H1 (cell line): ENCODE measurements around the gene ENPP6. TPM values are rescaled to one million over a fixed set of nuclear protein-coding genes. Genes with fewer than 3 reads are reported as not detected.

Experiments used
- CTCF ChIA-PET: fragments of 300-600 bp; sonication (Branson Sonifier 250); formaldehyde crosslinking; loops from one replicate; lab custom pipeline; 2021; ENCODE audit not compliant: partially characterized antibody; lab: Charles Lee
- POLR2A ChIA-PET: fragments of 300-600 bp; sonication (Branson Sonifier 250); formaldehyde crosslinking; loops from one replicate; lab custom pipeline; 2021; ENCODE audit warnings: inconsistent platforms; ENCODE audit not compliant: partially characterized antibody; lab: Charles Lee
- DNase-seq, 2 experiments: peaks; one replicate each; pipeline versions ENCODE4 v3.0.0 to v3.0.0-alpha.2; 2010 to 2022; ENCODE audit warnings: low spot score in 2 of 2, low read depth in 1 of 2, mixed read lengths in 1 of 2
- FAIRE-seq: peaks from 2 replicates; lab custom pipeline; 2011; peaks lifted over from hg19 to GRCh38; lab: Jason Lieb, UNC
- H2AFZ ChIP-seq: 2 replicates; pipeline ENCODE4 v1.8.1; 2012; ENCODE audit warnings: low read length, inconsistent platforms
- H2AK5ac ChIP-seq: 2 replicates; pipeline ENCODE4 v1.6.1; 2013; ENCODE audit warnings: low read depth, low read length
- H2BK120ac ChIP-seq: replicated peaks from 2 replicates; pipeline ENCODE3; 2013; ENCODE audit warnings: low read depth, low read length, inconsistent platforms
- H2BK12ac ChIP-seq: 2 replicates; pipeline ENCODE4 v1.6.1; 2013; ENCODE audit warnings: low read depth, low read length
- H2BK15ac ChIP-seq: 2 replicates; pipeline ENCODE4 v1.6.1; 2013; ENCODE audit warnings: low read length
- H2BK20ac ChIP-seq: 2 replicates; pipeline ENCODE4 v1.6.1; 2013; ENCODE audit warnings: low read length
- H2BK5ac ChIP-seq: 2 replicates; pipeline ENCODE4 v1.6.1; 2013; ENCODE audit warnings: low read depth, low read length
- H3K14ac ChIP-seq: 2 replicates; pipeline ENCODE4 v1.6.1; 2013; ENCODE audit warnings: inconsistent platforms; ENCODE audit not compliant: insufficient read length
- H3K18ac ChIP-seq: 2 replicates; pipeline ENCODE4 v1.6.1; 2013; ENCODE audit warnings: low read length; ENCODE audit errors: extremely low read depth
- H3K23ac ChIP-seq: 2 replicates; pipeline ENCODE4 v1.6.1; 2013; ENCODE audit warnings: inconsistent platforms; ENCODE audit not compliant: insufficient read length
- H3K23me2 ChIP-seq: 2 replicates; pipeline ENCODE4 v1.6.1; 2013; ENCODE audit warnings: low read depth, low read length
- H3K27ac ChIP-seq: 2 replicates; pipeline ENCODE4 v1.6.1; 2011; ENCODE audit warnings: low read depth, low read length, inconsistent platforms
- H3K27me3 ChIP-seq, 4 experiments: replicated peaks in 1 of 4; 1 replicate in 1 of 4; 2 replicates in 3 of 4; pipeline versions ENCODE4 v1.6.1 to v1.8.1; 2011 to 2013; ENCODE audit warnings: low read length in 3 of 4, mild to moderate bottlenecking in 3 of 4, inconsistent platforms in 2 of 4, mixed read lengths in 2 of 4, moderate library complexity in 1 of 4; ENCODE audit not compliant: control insufficient read depth in 3 of 4, insufficient read depth in 3 of 4; ENCODE audit errors: extremely low read depth in 1 of 4
- H3K36me3 ChIP-seq, 4 experiments: 2 replicates each; pipeline versions ENCODE4 v1.6.1 to v1.8.1; 2011 to 2013; ENCODE audit warnings: mild to moderate bottlenecking in 4 of 4, low read length in 3 of 4, moderate library complexity in 2 of 4, control low read depth in 1 of 4, inconsistent platforms in 1 of 4; ENCODE audit not compliant: insufficient read depth in 4 of 4, control insufficient read depth in 2 of 4
- H3K4ac ChIP-seq: replicated peaks from 2 replicates; pipeline ENCODE3; 2013; ENCODE audit warnings: low read length, low read depth, mixed read lengths, inconsistent platforms; ENCODE audit not compliant: insufficient read length
- H3K4me1 ChIP-seq, 4 experiments: replicated peaks in 1 of 4; 1 replicate in 1 of 4; 2 replicates in 3 of 4; pipeline versions ENCODE4 v1.6.1 to v1.8.1; 2011 to 2013; ENCODE audit warnings: low read length in 3 of 4, inconsistent platforms in 2 of 4, mixed read lengths in 1 of 4; ENCODE audit not compliant: insufficient read depth in 4 of 4, control insufficient read depth in 3 of 4
- H3K4me2 ChIP-seq, 2 experiments: 2 replicates each; pipeline versions ENCODE4 v1.6.1 to v1.8.1; 2011 to 2013; ENCODE audit warnings: low read depth in 2 of 2, low read length in 2 of 2, control low read depth in 1 of 2, inconsistent platforms in 1 of 2, mild to moderate bottlenecking in 1 of 2; ENCODE audit not compliant: insufficient read depth in 1 of 2
- H3K4me3 ChIP-seq, 4 experiments: fragments of 200-600, 300-600 bp in 1 of 4; sonication (generic), shearing (Covaris generic), sonication (Bioruptor Twin) in 1 of 4; 2 replicates each; pipeline versions ENCODE4 v1.5.1 to v1.8.1; 2011 to 2016; ENCODE audit warnings: low read length in 4 of 4, low read depth in 3 of 4, control low read depth in 2 of 4, inconsistent platforms in 2 of 4, mild to moderate bottlenecking in 2 of 4, mixed read lengths in 1 of 4, moderate library complexity in 1 of 4; ENCODE audit not compliant: insufficient read depth in 2 of 4; ENCODE audit errors: extremely low read depth in 1 of 4
- H3K56ac ChIP-seq: replicated peaks from 2 replicates; pipeline ENCODE3; 2013; ENCODE audit warnings: low read depth, mild to moderate bottlenecking, mixed read lengths, low read length, inconsistent platforms; ENCODE audit not compliant: insufficient read length
- H3K79me1 ChIP-seq: 2 replicates; pipeline ENCODE4 v1.6.1; 2013; ENCODE audit warnings: low read depth, low read length, control low read depth
- H3K79me2 ChIP-seq, 2 experiments: 2 replicates each; pipeline versions ENCODE4 v1.6.1 to v1.8.1; 2012 to 2013; ENCODE audit warnings: low read length in 2 of 2, mild to moderate bottlenecking in 2 of 2, inconsistent platforms in 1 of 2; ENCODE audit not compliant: insufficient read depth in 2 of 2, control insufficient read depth in 1 of 2
- H3K9ac ChIP-seq, 4 experiments: replicated peaks in 1 of 4; 1 replicate in 1 of 4; 2 replicates in 3 of 4; pipeline versions ENCODE4 v1.6.1 to v1.8.1; 2011 to 2013; ENCODE audit warnings: low read depth in 3 of 4, low read length in 3 of 4, control low read depth in 2 of 4, mild to moderate bottlenecking in 2 of 4, moderate library complexity in 2 of 4, inconsistent platforms in 1 of 4; ENCODE audit errors: extremely low read depth in 1 of 4
- H3K9me3 ChIP-seq, 2 experiments: 2 replicates each; pipeline versions ENCODE4 v1.6.1 to v1.8.1; 2012 to 2013; ENCODE audit warnings: mild to moderate bottlenecking in 2 of 2, moderate library complexity in 2 of 2, control low read depth in 1 of 2, inconsistent platforms in 1 of 2, low read depth in 1 of 2, low read length in 1 of 2, mixed read lengths in 1 of 2; ENCODE audit not compliant: insufficient read depth in 2 of 2
- H4K20me1 ChIP-seq, 2 experiments: replicated peaks in 1 of 2; 2 replicates each; pipeline versions ENCODE3 to v1.8.1; 2011 to 2013; ENCODE audit warnings: inconsistent platforms in 2 of 2, low read length in 2 of 2, mild to moderate bottlenecking in 1 of 2; ENCODE audit not compliant: insufficient read depth in 2 of 2, control insufficient read depth in 1 of 2
- H4K5ac ChIP-seq: 2 replicates; pipeline ENCODE4 v1.6.1; 2013; ENCODE audit warnings: low read length, low read depth, mixed read lengths, inconsistent platforms; ENCODE audit not compliant: insufficient read length
- H4K8ac ChIP-seq: 2 replicates; pipeline ENCODE4 v1.8.0; 2013; ENCODE audit warnings: mild to moderate bottlenecking, moderate library complexity, low read length, inconsistent platforms; ENCODE audit not compliant: insufficient read depth; ENCODE audit errors: extremely low read depth
- H4K91ac ChIP-seq: replicated peaks from 2 replicates; pipeline ENCODE3; 2013; ENCODE audit warnings: low read length, mixed read lengths, inconsistent platforms; ENCODE audit not compliant: insufficient read length
- ATF2 ChIP-seq: IDR thresholded peaks from 2 replicates; pipeline ENCODE4 v1.6.1; 2012; ENCODE audit warnings: low read length, inconsistent platforms
- CREB1 ChIP-seq: IDR thresholded peaks from 2 replicates; pipeline ENCODE4 v1.6.1; 2012; ENCODE audit warnings: inconsistent platforms
- CTCF ChIP-seq, 3 experiments: IDR thresholded peaks; 1 replicate in 2 of 3; 2 replicates in 1 of 3; pipeline versions ENCODE4 v1.5.1 to v1.6.1; 2011; ENCODE audit warnings: low read length in 3 of 3, mild to moderate bottlenecking in 3 of 3, inconsistent platforms in 2 of 3, low read depth in 1 of 3, moderate library complexity in 1 of 3; ENCODE audit not compliant: insufficient read depth in 1 of 3; ENCODE audit errors: control extremely low read depth in 1 of 3
- NRF1 ChIP-seq: IDR thresholded peaks from 2 replicates; pipeline ENCODE4 v1.6.1; 2011; ENCODE audit warnings: mild to moderate bottlenecking, low read depth, low read length, improper control_type of control experiment
- SP1 ChIP-seq: IDR thresholded peaks from 2 replicates; pipeline ENCODE4 v1.6.1; 2011; ENCODE audit warnings: low read depth, low read length
- SRF ChIP-seq: IDR thresholded peaks from 2 replicates; pipeline ENCODE4 v1.6.1; 2011; ENCODE audit warnings: mild to moderate bottlenecking, low read depth, low read length, moderate library complexity
- ZNF274 ChIP-seq: IDR thresholded peaks from 2 replicates; pipeline ENCODE4 v1.7.0; 2012; ENCODE audit warnings: low read length, borderline replicate concordance; ENCODE audit errors: extremely low read depth
- WGBS, 2 experiments: shearing (Covaris generic) in 1 of 2; methylation state at CpG; one replicate each; pipeline versions ENCODE4 v1.1.6 to v1.1.7; 2013 to 2015; ENCODE audit warnings: low lambda C conversion rate in 2 of 2, mixed read lengths in 2 of 2, inconsistent platforms in 1 of 2, low coverage in 1 of 2, missing lambda C conversion rate in 1 of 2; ENCODE audit not compliant: insufficient replicate concordance in 2 of 2, insufficient coverage in 1 of 2, insufficient read length in 1 of 2; ENCODE audit errors: extremely low coverage in 1 of 2, missing lambda C conversion rate in 1 of 2; 5-methylcytosine and 5-hydroxymethylcytosine counted together
- polyA plus RNA-seq, 7 experiments: library from polyadenylated mRNA; depleted of rRNA in 3 of 7; stranded (reverse) in 5 of 7; unstranded in 2 of 7; fragments of >200 nt in 5 of 7; fragments of 200-250 nt in 2 of 7; gene quantifications; 1 replicate in 5 of 7; 2 replicates in 1 of 7; 4 replicates in 1 of 7; pipeline versions ENCODE4 v1.2.1 to v1.2.3, GENCODE V29; 2011 to 2013; ENCODE audit warnings: missing spikeins in 2 of 7, mixed read lengths in 2 of 7
- total RNA-seq: library from RNA; stranded (reverse); fragmentation: NEBNext Ultra II Directional; extraction: Animal tissue kit (Norgen Biotek cat#: 25700); gene quantifications from 2 replicates; pipeline ENCODE4 v1.2.1, GENCODE V29; 2021

ENPP6 gene
- total and polyA plus RNA-seq, 2 of the 8 experiments (the other 6 are each of a cell fraction or from before 2014, with no cell fraction given): 0.11 to 0.20 TPM

GRCh38 chr4:184122631-184123408, 94.9 kb downstream of the ENPP6 start:
- H2BK120ac ChIP-seq: no peak overlapping the region
- no peak overlapping the region for H2BK5ac ChIP-seq
- H3K14ac ChIP-seq: no peak overlapping the region
- no peak overlapping the region for H2AFZ ChIP-seq
- H3K79me2 ChIP-seq: no peaks in the 10 kb centered on the region
- H3K27me3 ChIP-seq: no peaks in the 10 kb centered on the region; a peak in 1 of 7 replicates
- H3K9ac ChIP-seq: no peak overlapping the region
- H3K4me3 ChIP-seq: no peak overlapping the region
- WGBS, 2 experiments: 86% methylated on average over 13 of the region's 13 CpGs; no CpG with 5 or more reads in 1 of the 2 experiments
- ChIA-PET POLR2A (no interaction called here), CTCF (interaction anchor here (1.4 to 2.4 kb wide), 3 partner anchors 20 to 45 kb away, joined by 3 to 7 read pairs (median 6); no protein-coding TSS in a partner anchor)
- H3K56ac ChIP-seq: no peak overlapping the region
- no peak overlapping the region for H4K5ac ChIP-seq
- H2BK15ac ChIP-seq: no peak overlapping the region
- no peak overlapping the region for H2AK5ac ChIP-seq
- H4K91ac ChIP-seq: no peak overlapping the region
- no peaks in the 10 kb centered on the region for H3K36me3 ChIP-seq
- no peak overlapping the region for H3K18ac ChIP-seq
- TF ChIP-seq ZNF274: no peak
- no peak for TF ChIP-seq ATF2
- TF ChIP-seq NRF1: no peak
- no peak for TF ChIP-seq CTCF (IDR thresholded peaks at IDR 0.05; ENCODE audit: control extremely low read depth in 1 of 3, insufficient read depth in 1 of 3, low read depth in 1 of 3, low read length in 3 of 3)
- TF ChIP-seq SRF: no peak
- no peak for TF ChIP-seq SP1
- TF ChIP-seq CREB1: no peak
- DNase-seq: no peak
- no peak overlapping the region for H2BK20ac ChIP-seq
- no peaks in the 10 kb centered on the region for H3K79me1 ChIP-seq
- no peaks in the 10 kb centered on the region for H3K4me1 ChIP-seq
- H3K27ac ChIP-seq: no peak overlapping the region
- H3K23ac ChIP-seq: no peak overlapping the region
- no peaks in the 10 kb centered on the region for H3K23me2 ChIP-seq
- H2BK12ac ChIP-seq: no peak overlapping the region
- H4K8ac ChIP-seq: no peak overlapping the region; the same call in 1 of the 2 replicates
- no peaks in the 10 kb centered on the region for H4K20me1 ChIP-seq
- FAIRE-seq: no peak
- no peaks in the 10 kb centered on the region for H3K9me3 ChIP-seq
- H3K4ac ChIP-seq: no peak overlapping the region
- no peak overlapping the region for H3K4me2 ChIP-seq
